HAP-1 (cell line): ENCODE measurements around the gene NUP88.
A peak's percentile ranks its signal among the peaks of the same experiment; 100 is the strongest.
"Not testable (repeated sequence)": the region's sequence is repeated elsewhere in the genome, so short reads cannot be mapped to it uniquely, and the experiment has no call there.

Experiments used
- DNase-seq, 2 experiments: peaks; one replicate each; pipeline ENCODE4 v3.0.0-alpha.2; 2016 to 2020; ENCODE audit warnings: low spot score in 2 of 2
- H3K27me3 ChIP-seq: fragments of 250-450 bp; sonication (Bioruptor Pico); 2 replicates; pipeline ENCODE4 v1.5.1; 2020; ENCODE audit warnings: low read depth, mild to moderate bottlenecking, moderate library complexity
- H3K36me3 ChIP-seq: fragments of 250-450 bp; sonication (Bioruptor Pico); replicated peaks from 2 replicates; pipeline ENCODE4 v1.5.1; 2020; ENCODE audit warnings: mild to moderate bottlenecking
- H3K4me1 ChIP-seq: fragments of 250-450 bp; sonication (Bioruptor Pico); 2 replicates; pipeline ENCODE4 v1.5.1; 2020; ENCODE audit warnings: mild to moderate bottlenecking
- H3K4me3 ChIP-seq: fragments of 250-450 bp; sonication (Bioruptor Pico); 2 replicates; pipeline ENCODE4 v1.5.1; 2020; ENCODE audit warnings: mild to moderate bottlenecking, moderate library complexity
- H3K9me3 ChIP-seq: fragments of 250-450 bp; sonication (Bioruptor Pico); 2 replicates; pipeline ENCODE4 v1.5.1; 2020; ENCODE audit warnings: mild to moderate bottlenecking, moderate library complexity
- in situ Hi-C: fragments of 300-500 bp; cut with MboI; formaldehyde crosslinking; loops from 3 replicates; pipeline ENCODE4 v1.14.3; 2020; ENCODE audit warnings: low sequenced_read_pairs, inconsistent platforms, mixed read lengths

The NUP88 gene

GRCh38 chr17:5419356-5419958 lies at the start of gene NUP88:
Gene NUP88 (minus strand): TSS chr17:5419662. CDS start chr17:5419650, 12 bp downstream.
- H3K4me1 ChIP-seq = peaks cover 7% of the 10 kb centered on the region; the same call in 1 of the 2 replicates
- no peaks in the 10 kb centered on the region for H3K27me3 ChIP-seq
- no peaks in the 10 kb centered on the region for H3K9me3 ChIP-seq
- peak; percentile 95 to 98 for DNase-seq
- peak within 1 kb of the TSS; percentile 91 for H3K4me3 ChIP-seq
- in situ Hi-C loops = no loop called here
- peaks cover 59% of the 10 kb centered on the region for H3K36me3 ChIP-seq

- Histone ChIP-seq H3K4me3 (peak overlapping the region; percentile 77), H3K4me1 (peaks cover 9% of the 10 kb centered on the region; the same call in 1 of the 2 replicates), H3K36me3 (peaks cover 11% of the 10 kb centered on the region), H3K9me3 (no peaks in the 10 kb centered on the region), H3K27me3 (no peaks in the 10 kb centered on the region)
- in situ Hi-C loops = no loop called here
- DNase-seq = peak; percentile 20 to 27
These were observed 48.6 kb upstream of the NUP88 start for GRCh38 chr17:5468075-5468473.

GRCh38 chr17:5467416-5467815 lies 48.0 kb upstream of the NUP88 start:
- no peak for DNase-seq
- no peaks in the 10 kb centered on the region for H3K9me3 ChIP-seq
- peak overlapping the region; percentile 77 for H3K4me3 ChIP-seq
- peaks cover 14% of the 10 kb centered on the region for H3K36me3 ChIP-seq
- H3K27me3 ChIP-seq = no peaks in the 10 kb centered on the region
- peaks cover 9% of the 10 kb centered on the region; the same call in 1 of the 2 replicates for H3K4me1 ChIP-seq
- in situ Hi-C loops = no loop called here

GRCh38 chr17:5466295-5466694 lies 46.8 kb upstream of the NUP88 start:
- H3K36me3 ChIP-seq = peaks cover 20% of the 10 kb centered on the region
- no peak for DNase-seq
- in situ Hi-C loops = no loop called here
- no peaks in the 10 kb centered on the region for H3K27me3 ChIP-seq
- no peak overlapping the region; the same call in 1 of the 2 replicates for H3K4me3 ChIP-seq
- H3K4me1 ChIP-seq = peaks cover 9% of the 10 kb centered on the region; the same call in 1 of the 2 replicates
- H3K9me3 ChIP-seq = no peaks in the 10 kb centered on the region

GRCh38 chr17:5464717-5465507 lies 45.5 kb upstream of the NUP88 start:
- no peaks in the 10 kb centered on the region for H3K9me3 ChIP-seq
- DNase-seq = no peak
- H3K27me3 ChIP-seq = no peaks in the 10 kb centered on the region
- peaks cover 9% of the 10 kb centered on the region; the same call in 1 of the 2 replicates for H3K4me1 ChIP-seq
- in situ Hi-C loops = no loop called here
- H3K4me3 ChIP-seq = no peak overlapping the region
- peaks cover 30% of the 10 kb centered on the region for H3K36me3 ChIP-seq

- H3K36me3 ChIP-seq = peaks cover 83% of the 10 kb centered on the region
These were observed 27.3 kb upstream of the NUP88 start for GRCh38 chr17:5446786-5447185.

GRCh38 chr17:5444209-5444608 lies 24.7 kb upstream of the NUP88 start:
- no peaks in the 10 kb centered on the region for H3K27me3 ChIP-seq
- H3K36me3 ChIP-seq = peaks cover 58% of the 10 kb centered on the region
- in situ Hi-C loops = no loop called here
- no peak for DNase-seq
- 0 out of 2 replicates have a peak, but pooled peaks cover 5% of the 10 kb centered on the region for H3K4me1 ChIP-seq
- H3K9me3 ChIP-seq = no peaks in the 10 kb centered on the region
- H3K4me3 ChIP-seq = no peak overlapping the region

More at GRCh38 chr17:5446786-5447185, 27.3 kb upstream of the NUP88 start:
- in situ Hi-C loops = no loop called here
- Histone ChIP-seq H3K4me3 (no peak overlapping the region), H3K4me1 (no peaks in the 10 kb centered on the region), H3K27me3 (no peaks in the 10 kb centered on the region), H3K9me3 (no peaks in the 10 kb centered on the region)
- no peak for DNase-seq

- Histone ChIP-seq H3K36me3 (peaks cover 54% of the 10 kb centered on the region), H3K9me3 (no peaks in the 10 kb centered on the region), H3K4me1 (0 out of 2 replicates have a peak, but pooled peaks cover 5% of the 10 kb centered on the region), H3K27me3 (no peaks in the 10 kb centered on the region), H3K4me3 (no peak overlapping the region)
- DNase-seq = no peak
- in situ Hi-C loops = no loop called here
These were observed 24.3 kb upstream of the NUP88 start for GRCh38 chr17:5443728-5444127.

GRCh38 chr17:5439446-5439764 lies 19.9 kb upstream of the NUP88 start:
- no peak for DNase-seq
- in situ Hi-C loops = no loop called here
- Histone ChIP-seq H3K4me3 (peak overlapping the region; percentile 56), H3K9me3 (no peaks in the 10 kb centered on the region), H3K36me3 (peaks cover 56% of the 10 kb centered on the region), H3K27me3 (no peaks in the 10 kb centered on the region), H3K4me1 (peaks cover 18% of the 10 kb centered on the region)

- Histone ChIP-seq H3K36me3 (peaks cover 56% of the 10 kb centered on the region), H3K4me1 (peaks cover 18% of the 10 kb centered on the region), H3K4me3 (peak within 1 kb of the TSS; percentile 56), H3K9me3 (no peaks in the 10 kb centered on the region), H3K27me3 (no peaks in the 10 kb centered on the region)
- DNase-seq = peak; percentile 79 to 93
- in situ Hi-C loops = no loop called here
These were observed 19.4 kb upstream of the NUP88 start, which contains the start of gene C1QBP for GRCh38 chr17:5438716-5439445. Gene C1QBP (minus strand): TSS chr17:5439155. CDS start chr17:5439073, 82 bp downstream.

GRCh38 chr17:5437721-5438317 lies 18.4 kb upstream of the NUP88 start:
- in situ Hi-C loops = no loop called here
- Histone ChIP-seq H3K4me1 (peaks cover 18% of the 10 kb centered on the region), H3K27me3 (no peaks in the 10 kb centered on the region), H3K36me3 (peaks cover 60% of the 10 kb centered on the region), H3K4me3 (peak overlapping the region; percentile 56), H3K9me3 (no peaks in the 10 kb centered on the region)
- no peak for DNase-seq

- DNase-seq, H3K9me3 ChIP-seq, H3K4me3 ChIP-seq, in situ Hi-C loops, H3K27me3 ChIP-seq: not testable (repeated sequence)
- Histone ChIP-seq H3K4me1 (peaks cover 18% of the 10 kb centered on the region), H3K36me3 (peaks cover 74% of the 10 kb centered on the region)
These were observed 16.4 kb upstream of the NUP88 start for GRCh38 chr17:5435781-5436315.

GRCh38 chr17:5434984-5435383 lies 15.5 kb upstream of the NUP88 start:
- H3K36me3 ChIP-seq = peaks cover 83% of the 10 kb centered on the region
- H3K4me3 ChIP-seq = no peak overlapping the region
- DNase-seq = no peak
- in situ Hi-C loops = no loop called here
- no peaks in the 10 kb centered on the region for H3K9me3 ChIP-seq
- peaks cover 18% of the 10 kb centered on the region for H3K4me1 ChIP-seq
- H3K27me3 ChIP-seq = no peaks in the 10 kb centered on the region
